ENCODE results near the gene MS4A18.

MS4A18 gene

DNA sequence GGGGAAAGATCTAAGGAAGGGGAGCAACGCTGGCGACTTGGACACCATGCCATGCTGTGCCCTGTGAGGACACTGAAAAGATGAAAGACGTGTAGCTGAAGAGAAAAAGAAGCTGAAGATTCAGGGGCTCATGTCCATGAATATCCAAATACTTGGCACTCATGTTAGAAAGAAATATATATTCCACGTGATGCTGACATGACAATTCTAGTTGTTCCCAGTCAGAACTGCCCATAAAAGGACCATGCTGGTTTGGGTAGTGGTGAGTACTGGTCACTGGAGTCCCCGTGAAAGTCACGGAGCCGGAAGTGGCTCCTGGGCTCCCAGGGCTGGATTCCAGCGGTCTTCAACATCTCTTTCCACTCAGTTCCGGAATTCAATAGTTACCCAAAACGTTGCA is 42.0 kb downstream of the MS4A18 start:
- no peak for DNase-seq (ENCODE audit: low read depth, low spot score)

- DNase-seq (ENCODE audit: low read depth, low spot score): peak; percentile 47
Observed at GRCh38 chr11:60767388-60767811, 42.9 kb downstream of the MS4A18 start.

GRCh38 chr11:60768202-60768601 is 43.7 kb downstream of the MS4A18 start:
- no peak for DNase-seq (ENCODE audit: low read depth, low spot score)

- no peak for DNase-seq (ENCODE audit: low read depth, low spot score)
Observed at GRCh38 chr11:60769273-60769672, 44.8 kb downstream of the MS4A18 start.

DNA sequence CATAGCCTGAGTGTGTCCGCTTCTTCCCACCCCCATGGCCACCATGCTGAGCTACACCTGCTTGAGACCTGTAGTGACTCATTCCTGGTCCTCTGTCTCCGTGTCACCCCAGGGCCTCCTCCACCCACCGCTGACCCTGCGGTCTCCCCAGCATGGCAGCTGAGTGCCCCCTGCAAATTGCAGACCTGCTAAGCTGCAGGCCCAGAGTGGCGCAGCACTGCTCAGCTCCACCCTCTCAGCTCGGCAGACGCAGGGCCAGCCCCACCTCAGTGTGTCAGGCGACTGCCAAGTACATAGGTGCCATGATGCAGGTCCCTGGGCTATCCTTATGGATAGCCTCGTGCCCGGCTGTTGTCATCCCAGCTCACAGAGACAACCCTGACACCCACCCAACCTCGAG is 45.3 kb downstream of the MS4A18 start:
- DNase-seq (ENCODE audit: low read depth, low spot score): no peak

DNA sequence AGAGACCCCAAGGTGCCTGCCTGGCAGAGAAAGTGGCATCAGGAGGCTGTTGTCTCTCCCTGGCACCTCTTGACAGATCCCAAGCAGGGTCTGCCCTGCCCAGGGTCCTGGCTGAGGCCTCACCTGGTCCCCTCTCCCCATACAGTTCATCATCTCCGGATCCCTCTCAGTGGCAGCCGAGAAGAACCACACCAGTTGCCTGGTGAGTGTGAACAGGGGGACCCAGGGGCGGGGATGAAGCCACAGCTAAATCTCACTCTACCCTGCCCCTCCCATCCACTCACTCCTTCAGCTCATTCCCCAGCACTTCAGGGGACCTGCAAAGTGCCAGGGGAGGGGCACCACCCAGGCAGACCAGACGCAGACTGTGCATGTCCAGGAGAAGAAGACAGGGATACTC is 46.6 kb downstream of the MS4A18 start:
- DNase-seq (ENCODE audit: low read depth, low spot score): no peak

DNA sequence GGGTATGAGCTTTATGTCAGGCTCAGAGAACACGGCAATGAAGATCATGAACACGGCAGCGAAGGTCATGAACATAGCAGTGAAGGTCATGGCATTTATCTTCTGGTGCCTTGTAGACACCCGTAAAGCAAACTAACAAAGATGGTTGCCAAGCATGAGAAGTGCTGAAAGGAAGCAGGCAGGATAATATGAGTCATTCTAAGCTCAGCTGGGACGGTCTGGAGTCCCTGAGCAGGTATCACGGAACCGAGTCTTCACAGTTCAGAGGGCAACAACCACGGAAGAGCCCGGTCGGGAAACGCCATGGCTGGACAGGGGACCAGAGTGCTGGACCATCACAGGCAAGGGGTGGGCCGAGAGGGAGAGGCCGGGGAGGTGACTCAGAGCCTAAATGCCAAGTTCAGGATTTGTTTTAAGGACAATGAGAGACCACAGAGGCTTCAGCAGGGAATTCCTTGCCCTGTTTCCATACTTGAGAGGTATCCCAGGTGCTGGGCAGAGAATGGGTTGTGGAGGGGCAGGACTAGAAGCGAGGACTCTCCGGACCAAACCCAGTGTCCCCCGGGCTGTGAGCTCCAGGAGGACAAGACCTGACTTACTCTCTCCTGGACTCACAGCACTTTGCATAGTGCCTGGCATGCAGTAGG is 47.5 kb downstream of the MS4A18 start:
- no peak for DNase-seq (ENCODE audit: low read depth, low spot score)

- DNase-seq (ENCODE audit: low read depth, low spot score): no peak
Observed at GRCh38 chr11:60772666-60773065, 48.1 kb downstream of the MS4A18 start.

- no peak for DNase-seq (ENCODE audit: low read depth, low spot score)
Observed at GRCh38 chr11:60774726-60775125, 50.2 kb downstream of the MS4A18 start.

- peak; percentile 75 for DNase-seq (ENCODE audit: low read depth, low spot score)
Observed at GRCh38 chr11:60775420-60775961, 51.0 kb downstream of the MS4A18 start.

DNA sequence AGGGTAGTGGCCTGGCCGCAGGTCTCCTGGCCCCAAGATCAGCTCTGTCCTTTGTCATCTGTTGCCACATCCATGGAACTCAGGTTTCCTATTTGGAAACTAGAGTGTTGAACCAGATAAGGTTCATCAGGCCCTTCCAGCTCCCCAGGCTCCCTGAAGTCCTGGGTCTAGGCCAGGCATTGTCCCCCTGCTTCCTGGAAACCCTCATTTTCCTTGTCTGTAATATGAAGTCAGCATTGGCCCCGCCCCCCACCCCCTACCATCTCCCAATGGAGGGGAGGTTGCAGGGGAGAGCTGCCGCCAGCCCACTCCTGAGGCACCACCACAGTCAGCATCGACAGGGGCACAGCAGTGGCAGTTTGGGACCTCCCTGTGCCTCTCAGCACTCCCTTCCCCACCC is 51.6 kb downstream of the MS4A18 start:
- DNase-seq (ENCODE audit: low read depth, low spot score): no peak

DNA sequence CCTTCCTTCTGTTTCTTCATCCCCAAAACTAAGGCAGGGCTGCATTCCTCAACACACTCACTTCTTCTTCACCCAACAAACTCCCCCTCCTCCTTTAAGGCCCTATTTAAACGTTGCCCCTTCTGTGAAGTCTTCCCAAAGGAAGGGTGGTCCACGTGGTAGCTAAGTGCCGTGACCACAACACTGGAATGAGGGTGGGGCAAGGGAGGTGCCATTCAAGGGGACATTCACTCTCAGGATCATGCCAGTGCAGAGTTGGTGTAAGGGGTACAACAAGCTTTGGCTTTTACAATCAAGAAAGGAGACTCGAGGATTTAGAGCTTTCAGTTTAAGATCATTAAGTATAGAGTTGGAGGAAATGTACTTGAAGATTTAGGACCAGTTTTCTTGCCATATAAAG is 52.6 kb downstream of the MS4A18 start:
- no peak for DNase-seq (ENCODE audit: low read depth, low spot score)

DNA sequence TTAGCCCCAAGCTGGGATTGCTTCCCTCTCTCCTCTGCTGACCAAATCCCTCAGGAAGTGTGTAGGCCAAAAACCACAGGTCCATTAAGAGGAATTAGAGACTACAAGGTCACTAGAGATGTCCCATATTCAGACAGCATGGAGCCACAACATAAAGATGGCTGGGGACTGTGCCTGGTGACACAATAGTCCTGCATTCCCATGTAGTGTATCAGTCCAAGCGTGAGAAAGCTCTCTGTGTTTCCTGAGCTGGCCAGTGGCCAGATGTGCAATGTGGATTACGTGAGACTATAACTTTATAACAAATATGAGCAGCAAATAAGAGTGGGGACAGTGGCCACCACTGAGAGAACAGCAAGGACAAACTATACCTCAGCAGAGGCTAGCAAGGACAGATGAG is 53.1 kb downstream of the MS4A18 start:
- no peak for DNase-seq (ENCODE audit: low read depth, low spot score)

DNA sequence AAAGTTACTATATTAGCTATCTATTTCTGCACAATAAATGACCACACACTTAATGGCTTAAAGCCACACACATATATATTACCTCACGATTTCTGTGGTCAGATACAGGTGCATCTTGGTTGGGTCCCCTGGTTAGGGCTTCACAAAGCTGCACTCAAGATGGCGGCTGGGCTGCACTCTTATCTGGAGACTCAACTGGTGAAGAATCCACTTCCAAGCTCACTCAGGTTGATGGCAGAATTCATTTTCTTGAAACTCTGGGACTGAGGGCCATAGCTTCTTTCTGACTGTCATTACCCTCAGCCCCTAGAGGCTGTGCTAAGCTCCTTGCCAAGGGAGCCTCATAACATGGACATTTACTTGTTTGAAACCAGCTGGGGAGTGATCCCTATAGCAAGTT is 55.5 kb downstream of the MS4A18 start:
- no peak for DNase-seq (ENCODE audit: low read depth, low spot score)

DNA sequence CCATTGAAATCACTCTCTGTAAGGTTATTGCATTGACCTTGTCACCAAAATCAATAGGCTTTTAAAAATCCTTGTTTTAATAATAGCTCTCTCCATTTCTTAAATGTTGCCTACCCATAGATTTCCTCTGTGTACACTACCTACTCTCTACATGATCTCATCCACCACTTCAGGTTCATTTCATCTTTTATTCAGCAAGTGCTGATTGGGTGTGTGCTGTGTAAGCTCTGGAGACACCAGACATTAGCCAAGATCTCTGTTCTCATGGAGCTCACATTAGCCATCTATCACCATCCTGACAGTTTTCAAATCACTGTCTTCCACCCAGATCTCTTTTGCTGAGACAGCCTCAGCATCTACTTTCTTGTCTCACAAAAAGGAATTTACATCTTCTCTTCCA is 56.3 kb downstream of the MS4A18 start:
- DNase-seq (ENCODE audit: low read depth, low spot score): no peak

DNA sequence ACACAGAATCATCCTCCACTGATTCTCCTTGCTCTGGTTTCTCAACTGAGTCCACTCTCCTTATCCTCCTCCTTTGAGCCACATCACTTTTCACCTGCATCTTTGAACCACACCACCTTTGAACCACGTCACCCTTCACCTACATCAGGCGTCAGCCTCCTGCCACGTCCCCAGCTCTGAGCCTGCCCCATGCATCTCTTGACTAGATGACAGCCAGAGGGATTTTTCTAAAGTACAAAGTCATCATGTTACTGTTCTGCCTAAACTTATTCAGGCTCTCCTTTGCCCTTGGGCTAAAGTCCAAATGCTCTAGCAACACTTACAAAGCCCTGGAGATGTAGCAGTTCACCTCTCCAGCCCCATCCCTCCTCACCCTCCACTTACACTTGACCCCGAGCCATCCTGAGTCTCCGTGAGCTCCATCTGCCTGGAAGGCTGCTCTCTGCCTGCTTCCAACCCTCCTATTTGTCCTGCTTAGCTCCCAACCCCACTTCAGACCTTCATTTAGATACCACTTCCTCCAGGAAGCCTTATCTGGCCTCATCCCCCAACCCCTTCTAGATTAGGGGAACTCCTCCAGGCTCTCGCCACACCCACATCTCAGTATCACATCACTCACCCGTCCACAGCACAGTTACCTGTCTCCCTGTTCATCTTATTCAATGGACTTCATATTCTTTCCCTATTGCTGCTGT is 56.9 kb downstream of the MS4A18 start:
- DNase-seq (ENCODE audit: low read depth, low spot score): no peak

- no peak for DNase-seq (ENCODE audit: low read depth, low spot score)
Observed at GRCh38 chr11:60781981-60782316, 57.4 kb downstream of the MS4A18 start.

- no peak for DNase-seq (ENCODE audit: low read depth, low spot score)
Observed at GRCh38 chr11:60782393-60783140, 58.0 kb downstream of the MS4A18 start.

- no peak for DNase-seq (ENCODE audit: low read depth, low spot score)
Observed at GRCh38 chr11:60783141-60783484, 58.6 kb downstream of the MS4A18 start.

DNA sequence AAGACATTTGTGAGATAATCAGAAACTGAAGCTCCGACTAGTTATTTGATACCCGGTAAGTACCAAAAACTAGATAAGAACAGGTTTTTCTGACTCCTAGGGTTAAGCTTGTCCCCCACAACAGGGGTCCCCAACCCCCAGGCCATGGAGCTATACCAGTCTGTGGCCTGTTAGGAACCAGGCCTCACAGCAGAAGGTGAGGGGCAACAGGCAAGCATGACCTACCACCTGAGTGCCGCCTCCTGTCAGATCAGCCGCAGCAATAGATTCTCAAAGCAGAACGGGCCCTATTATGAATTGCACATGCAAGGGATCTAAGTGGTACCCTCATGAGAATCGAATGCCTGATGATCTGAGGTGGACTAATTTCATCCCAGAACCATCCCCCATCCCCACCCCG is 59.4 kb downstream of the MS4A18 start:
- DNase-seq (ENCODE audit: low read depth, low spot score): no peak

GRCh38 chr11:60785136-60785535 is 60.6 kb downstream of the MS4A18 start, which contains the start of gene MS4A10:
Gene MS4A10, plus strand, starts transcription at chr11:60785333. Its CDS starts 5,003 bp downstream, at chr11:60790336.
- DNase-seq (ENCODE audit: low read depth, low spot score): no peak

DNA sequence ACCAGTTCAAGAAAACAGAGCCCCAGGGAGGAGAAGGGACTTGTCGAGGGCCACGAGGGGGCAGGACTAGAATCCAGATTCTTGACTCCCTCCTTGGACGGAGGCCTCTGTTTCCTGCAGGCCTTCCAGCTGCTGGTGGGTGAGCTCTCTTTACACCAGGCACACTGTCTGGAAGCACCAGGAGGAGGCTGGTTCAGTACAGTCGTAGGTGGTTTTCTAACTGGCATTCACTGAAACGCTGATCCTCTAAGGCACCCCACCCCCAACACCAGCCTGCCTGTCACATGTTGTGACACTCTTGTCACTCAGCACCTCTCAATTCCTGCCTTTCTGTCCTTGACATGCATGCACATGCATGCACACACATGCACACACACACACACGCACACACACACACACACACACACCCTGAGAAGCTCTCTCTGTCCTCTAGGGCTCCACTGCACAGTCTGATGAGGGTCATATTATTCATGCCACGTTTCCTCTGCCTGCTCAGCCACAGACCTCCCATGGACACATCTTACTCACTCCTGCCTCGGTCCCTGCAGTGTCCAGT is 61.4 kb downstream of the MS4A18 start:
- DNase-seq (ENCODE audit: low read depth, low spot score): no peak

Measured in iPS DF 19.7 (cell line).